Measurements from ENCODE around the gene TPH1. TPM values are rescaled to one million over a fixed set of nuclear protein-coding genes. Genes with fewer than 3 reads are reported as not detected.

TPH1 gene
- total and polyA plus RNA-seq, 5 experiments from 2014 or later = 0.05 to 0.74 (median 0.52) TPM; not detected in 2

- Mint-ChIP-seq H3K36me3 (peaks cover 0 to 24% (median 15%) of the 10 kb centered on the region in 3 donors), H3K9me3 (no peaks in the 10 kb centered on the region), H3K27me3 (no peaks in the 10 kb centered on the region), H3K4me3 (no peak overlapping the region), H3K27ac (no peak overlapping the region), H3K4me1 (no peaks in the 10 kb centered on the region)
- ATAC-seq = no peak
- DNase-seq = no peak
- POLR2A ChIA-PET = no interaction called here
Measured at GRCh38 chr11:18064450-18065054, 18.5 kb upstream of the TPH1 start.

DNA sequence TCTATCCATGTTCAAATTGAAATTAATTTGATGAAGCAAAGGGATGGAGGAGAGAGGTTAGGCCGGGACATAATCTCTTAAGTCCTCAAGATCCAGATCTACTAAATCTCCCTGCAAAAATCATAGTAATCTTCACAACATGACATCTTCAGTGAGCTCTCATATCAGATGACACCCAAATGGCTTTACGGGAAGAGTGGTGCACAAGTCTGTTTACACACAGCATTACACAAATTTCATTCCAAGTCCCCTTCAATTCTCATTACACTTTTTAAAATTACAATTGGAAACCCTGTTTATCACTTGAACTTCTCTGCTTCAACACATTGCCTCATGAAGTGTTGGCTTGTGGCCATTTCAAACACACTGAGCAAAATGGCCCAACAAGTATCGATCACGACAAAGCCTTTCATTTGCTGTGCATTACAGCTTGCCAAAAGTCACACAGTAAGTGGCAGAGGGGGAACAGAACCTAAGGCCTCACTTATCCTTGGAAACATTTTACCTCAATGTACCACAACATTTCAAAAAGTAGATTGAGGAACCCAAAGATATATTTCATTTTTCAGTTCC lies 17.9 kb upstream of the TPH1 start:
- Mint-ChIP-seq H3K27me3 (no peaks in the 10 kb centered on the region), H3K4me3 (no peak overlapping the region), H3K9me3 (no peaks in the 10 kb centered on the region), H3K36me3 (peaks cover 0 to 19% (median 11%) of the 10 kb centered on the region in 3 donors), H3K4me1 (no peaks in the 10 kb centered on the region), H3K27ac (no peak overlapping the region)
- POLR2A ChIA-PET = no interaction called here
- no peak for DNase-seq
- ATAC-seq = no peak

DNA sequence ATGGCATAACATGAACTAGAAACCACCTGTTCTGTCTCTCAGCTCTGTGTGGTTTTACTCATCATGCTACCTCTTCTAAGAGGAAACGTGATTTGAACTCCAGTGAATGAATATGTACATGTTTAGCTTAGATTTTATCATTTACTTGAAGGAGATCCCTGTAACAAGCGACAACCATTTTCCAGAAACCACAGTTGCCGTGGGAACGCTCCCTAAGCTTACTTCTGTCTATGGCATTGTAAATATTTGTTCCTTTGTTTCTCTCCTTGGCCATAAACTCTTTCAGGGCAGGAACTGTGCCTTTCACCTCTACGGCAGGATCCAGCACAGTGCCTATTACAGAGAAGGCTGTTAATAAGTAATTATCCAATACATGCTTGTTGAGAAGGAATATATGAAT lies 17.1 kb upstream of the TPH1 start:
- no peaks in the 10 kb centered on the region for H3K9me3 Mint-ChIP-seq
- no peak overlapping the region for H3K4me3 Mint-ChIP-seq
- no peaks in the 10 kb centered on the region for H3K27me3 Mint-ChIP-seq
- H3K27ac Mint-ChIP-seq = no peak overlapping the region
- no peak for DNase-seq
- POLR2A ChIA-PET = no interaction called here
- H3K36me3 Mint-ChIP-seq = peaks cover 0 to 14% (median 12%) of the 10 kb centered on the region in 3 donors
- ATAC-seq = no peak
- H3K4me1 Mint-ChIP-seq = no peaks in the 10 kb centered on the region

DNA sequence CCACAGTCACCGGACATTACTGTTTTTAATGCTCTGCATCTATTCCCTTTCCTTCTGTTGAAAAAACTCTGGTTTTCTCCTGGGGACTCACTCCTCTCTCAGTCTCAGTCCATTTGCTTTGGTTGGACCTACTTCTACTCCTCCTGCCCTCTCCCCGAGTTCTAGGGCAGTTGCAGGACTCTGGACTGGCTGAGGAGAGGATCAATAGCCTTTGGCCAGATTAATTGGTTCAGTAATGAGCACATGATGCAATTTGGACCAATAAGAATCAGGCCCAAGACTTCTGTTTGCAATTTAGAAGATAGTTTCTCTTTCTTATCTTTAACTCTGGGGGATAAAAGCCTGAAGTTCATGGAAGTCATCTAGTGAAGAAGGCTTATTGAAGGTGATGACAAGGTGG lies 15.3 kb upstream of the TPH1 start:
- ATAC-seq (no peak), DNase-seq (no peak)
- no peak overlapping the region for H3K4me3 Mint-ChIP-seq
- H3K27ac Mint-ChIP-seq = no peak overlapping the region
- H3K4me1 Mint-ChIP-seq = no peaks in the 10 kb centered on the region
- H3K27me3 Mint-ChIP-seq = no peaks in the 10 kb centered on the region
- H3K9me3 Mint-ChIP-seq = no peaks in the 10 kb centered on the region
- POLR2A ChIA-PET = no interaction called here
- peaks cover 0 to 10% (median 9%) of the 10 kb centered on the region in 3 donors for H3K36me3 Mint-ChIP-seq

GRCh38 chr11:18056561-18057181 lies 10.6 kb upstream of the TPH1 start:
- Mint-ChIP-seq H3K36me3 (peaks cover 0 to 5% (median 5%) of the 10 kb centered on the region in 3 donors), H3K4me1 (no peaks in the 10 kb centered on the region), H3K9me3 (no peaks in the 10 kb centered on the region), H3K27me3 (peaks cover 0 to 3% (median 0%) of the 10 kb centered on the region in 5 donors), H3K4me3 (no peak overlapping the region), H3K27ac (no peak overlapping the region)
- no peak for ATAC-seq
- DNase-seq = no peak
- POLR2A ChIA-PET = no interaction called here

GRCh38 chr11:18054511-18055103 lies 8.5 kb upstream of the TPH1 start:
- no peak for ATAC-seq
- POLR2A ChIA-PET = no interaction called here
- Mint-ChIP-seq H3K9me3 (peaks cover 0 to 8% (median 0%) of the 10 kb centered on the region in 9 donors), H3K4me3 (no peak overlapping the region), H3K27me3 (peaks cover 0 to 3% (median 0%) of the 10 kb centered on the region in 5 donors), H3K36me3 (peaks cover 0 to 5% (median 5%) of the 10 kb centered on the region in 3 donors), H3K4me1 (no peaks in the 10 kb centered on the region), H3K27ac (no peak overlapping the region)
- no peak for DNase-seq

DNA sequence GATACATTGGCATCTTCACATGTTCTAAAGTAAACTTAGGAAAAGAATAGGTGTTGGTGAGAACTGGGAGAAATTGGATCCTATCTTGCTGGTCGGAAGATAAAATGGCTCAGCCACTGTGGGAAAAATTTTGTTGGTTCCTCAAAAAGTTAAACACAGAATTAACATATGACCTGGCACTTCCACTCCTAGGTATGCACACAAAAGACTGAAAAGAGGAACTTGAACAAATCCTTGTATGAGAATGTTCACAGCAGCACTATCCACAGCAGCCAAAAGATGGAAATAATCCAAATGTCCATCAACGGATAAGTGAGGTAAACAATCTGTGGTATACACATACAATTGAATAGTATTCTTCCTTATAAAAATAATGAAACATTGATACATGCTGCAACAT lies 4.8 kb upstream of the TPH1 start:
- H3K36me3 Mint-ChIP-seq = peaks cover 0 to 26% (median 16%) of the 10 kb centered on the region in 3 donors
- no peaks in the 10 kb centered on the region for H3K4me1 Mint-ChIP-seq
- H3K27ac Mint-ChIP-seq = no peak overlapping the region
- DNase-seq = no peak
- peaks cover 0 to 13% (median 4%) of the 10 kb centered on the region in 9 donors for H3K9me3 Mint-ChIP-seq
- peaks cover 11 to 26% (median 22%) of the 10 kb centered on the region in 5 donors for H3K27me3 Mint-ChIP-seq
- POLR2A ChIA-PET = no interaction called here
- ATAC-seq = no peak
- H3K4me3 Mint-ChIP-seq = no peak overlapping the region

- POLR2A ChIA-PET = interaction anchor here (0.7 kb wide), 1 partner anchor 689 kb away, joined by 3 read pairs; no protein-coding TSS in a partner anchor
- Mint-ChIP-seq H3K27me3 (peaks cover 0 to 4% (median 0%) of the 10 kb centered on the region in 5 donors), H3K27ac (no peak overlapping the region), H3K4me3 (no peak overlapping the region), H3K4me1 (no peaks in the 10 kb centered on the region), H3K36me3 (peaks cover 0 to 2% (median 0%) of the 10 kb centered on the region in 3 donors), H3K9me3 (no peaks in the 10 kb centered on the region)
- ATAC-seq (no peak), DNase-seq (no peak)
Measured at GRCh38 chr11:18036456-18036855, 9.6 kb downstream of the TPH1 start.

DNA sequence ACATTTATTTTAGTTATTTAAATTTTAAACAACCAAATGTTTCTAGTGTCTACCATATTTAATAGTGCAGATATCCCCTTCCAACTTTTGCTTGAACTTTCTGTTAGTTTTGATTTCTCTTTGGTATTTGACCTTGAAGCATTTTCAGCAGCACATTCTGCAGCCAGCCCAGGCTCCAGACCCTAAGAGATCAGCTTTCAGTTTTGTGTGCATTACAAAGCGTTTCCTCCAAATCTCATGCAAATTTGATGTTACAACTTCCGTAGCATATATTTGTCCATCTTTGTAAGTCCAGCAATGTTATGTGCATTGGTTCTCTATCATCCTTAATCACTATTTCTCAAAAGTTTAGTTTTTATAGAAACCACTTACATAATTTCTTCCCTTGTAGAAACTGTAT lies 18.6 kb downstream of the TPH1 start:
- ATAC-seq (no peak), DNase-seq (no peak)
- H3K27me3 Mint-ChIP-seq = no peaks in the 10 kb centered on the region
- H3K27ac Mint-ChIP-seq = no peak overlapping the region
- H3K9me3 Mint-ChIP-seq = no peaks in the 10 kb centered on the region
- H3K4me1 Mint-ChIP-seq = no peaks in the 10 kb centered on the region
- peaks cover 0 to 3% (median 0%) of the 10 kb centered on the region in 3 donors for H3K36me3 Mint-ChIP-seq
- H3K4me3 Mint-ChIP-seq = no peak overlapping the region
- POLR2A ChIA-PET = no interaction called here

GRCh38 chr11:18022419-18022818 lies 23.6 kb downstream of the TPH1 start:
- POLR2A ChIA-PET = interaction anchor here (1.2 kb wide), 1 partner anchor 9 kb away, joined by 5 read pairs; the partner anchor contains the start of gene SERGEF
- Mint-ChIP-seq H3K27ac (no peak overlapping the region), H3K4me3 (no peak overlapping the region), H3K36me3 (peaks cover 0 to 1% (median 0%) of the 10 kb centered on the region in 3 donors), H3K27me3 (no peaks in the 10 kb centered on the region), H3K9me3 (no peaks in the 10 kb centered on the region), H3K4me1 (peaks cover 0 to 3% (median 0%) of the 10 kb centered on the region in 4 donors)
- ATAC-seq (no peak), DNase-seq (no peak)

- Mint-ChIP-seq H3K4me3 (no peak overlapping the region), H3K27me3 (no peaks in the 10 kb centered on the region), H3K4me1 (peaks cover 1 to 5% (median 3%) of the 10 kb centered on the region in 4 donors), H3K27ac (no peak overlapping the region), H3K9me3 (no peaks in the 10 kb centered on the region), H3K36me3 (no peaks in the 10 kb centered on the region)
- POLR2A ChIA-PET = no interaction called here
- no peak for DNase-seq
- no peak for ATAC-seq
Measured at GRCh38 chr11:18019650-18020049, 26.4 kb downstream of the TPH1 start.

GRCh38 chr11:18016789-18017188 lies 29.3 kb downstream of the TPH1 start:
- no peak for DNase-seq
- Mint-ChIP-seq H3K27me3 (no peaks in the 10 kb centered on the region), H3K27ac (no peak overlapping the region), H3K4me1 (peaks cover 18 to 28% (median 21%) of the 10 kb centered on the region in 4 donors), H3K9me3 (peaks cover 0 to 3% (median 0%) of the 10 kb centered on the region in 9 donors), H3K4me3 (no peak overlapping the region), H3K36me3 (peaks cover 0 to 2% (median 0%) of the 10 kb centered on the region in 3 donors)
- ATAC-seq = no peak
- POLR2A ChIA-PET = interaction anchor here (1.1 kb wide), 1 partner anchor 378 kb away, joined by 3 read pairs; the partner anchor contains the start of gene LDHA

- Mint-ChIP-seq H3K9me3 (peaks cover 0 to 9% (median 0%) of the 10 kb centered on the region in 9 donors), H3K4me1 (peaks cover 26 to 45% (median 34%) of the 10 kb centered on the region in 4 donors), H3K27me3 (no peaks in the 10 kb centered on the region), H3K36me3 (peaks cover 0 to 2% (median 0%) of the 10 kb centered on the region in 3 donors), H3K4me3 (peak overlapping the region in 7 of 10 donors; percentile 5 to 57 (median 34)), H3K27ac (peak overlapping the region in 7 of 10 donors; percentile 9 to 78 (median 49))
- ATAC-seq (no peak), DNase-seq (no peak)
- POLR2A ChIA-PET = interaction anchor here (0.6 to 1.4 kb wide), 5 partner anchors 14 to 93 kb away, joined by 3 to 6 read pairs (median 4); no protein-coding TSS in a partner anchor
Measured at GRCh38 chr11:18014876-18015275, 31.2 kb downstream of the TPH1 start.
